Mammary epithelial cell (primary cell): ENCODE measurements around the gene SLC25A21.

Source experiments
- EZH2 ChIP-seq: IDR thresholded peaks from 2 replicates; pipeline ENCODE4 v1.6.1; 2012; ENCODE audit warnings: low read length, inconsistent platforms, borderline replicate concordance
- TF ChIP-seq, protein P1 (sequence below), 2 donors: IDR thresholded peaks in 1 of 2; conservative IDR thresholded peaks in 1 of 2; 2 replicates each; pipeline ENCODE4 v1.5.1; 2011 to 2012; ENCODE audit warnings: inconsistent platforms in 2 of 2, low read length in 2 of 2, mild to moderate bottlenecking in 2 of 2, control low read depth in 1 of 2, low read depth in 1 of 2; ENCODE audit not compliant: insufficient read depth in 1 of 2; ENCODE audit errors: extremely low read depth in 1 of 2

DNA sequence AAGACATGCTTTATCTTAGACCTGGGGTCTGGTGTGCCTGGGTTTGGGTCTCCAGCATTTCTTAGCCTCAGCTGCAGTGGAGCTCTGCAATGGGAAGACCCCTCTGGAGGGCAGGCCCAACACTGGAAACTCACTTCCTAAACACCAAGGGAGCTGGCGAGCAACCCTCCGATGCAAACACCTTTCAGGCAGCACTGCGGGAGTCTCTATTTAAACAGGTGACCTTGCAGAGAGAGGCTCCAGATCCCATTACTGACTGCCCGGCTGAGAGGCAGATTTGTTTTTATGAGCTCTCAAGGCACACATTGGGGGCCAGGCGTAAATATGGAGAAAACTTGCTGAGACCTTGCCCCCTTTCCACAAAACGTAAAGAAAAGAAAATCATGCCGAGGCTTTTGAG, 315.3 kb downstream of the SLC25A21 start:
- TF ChIP-seq, protein P1, sequence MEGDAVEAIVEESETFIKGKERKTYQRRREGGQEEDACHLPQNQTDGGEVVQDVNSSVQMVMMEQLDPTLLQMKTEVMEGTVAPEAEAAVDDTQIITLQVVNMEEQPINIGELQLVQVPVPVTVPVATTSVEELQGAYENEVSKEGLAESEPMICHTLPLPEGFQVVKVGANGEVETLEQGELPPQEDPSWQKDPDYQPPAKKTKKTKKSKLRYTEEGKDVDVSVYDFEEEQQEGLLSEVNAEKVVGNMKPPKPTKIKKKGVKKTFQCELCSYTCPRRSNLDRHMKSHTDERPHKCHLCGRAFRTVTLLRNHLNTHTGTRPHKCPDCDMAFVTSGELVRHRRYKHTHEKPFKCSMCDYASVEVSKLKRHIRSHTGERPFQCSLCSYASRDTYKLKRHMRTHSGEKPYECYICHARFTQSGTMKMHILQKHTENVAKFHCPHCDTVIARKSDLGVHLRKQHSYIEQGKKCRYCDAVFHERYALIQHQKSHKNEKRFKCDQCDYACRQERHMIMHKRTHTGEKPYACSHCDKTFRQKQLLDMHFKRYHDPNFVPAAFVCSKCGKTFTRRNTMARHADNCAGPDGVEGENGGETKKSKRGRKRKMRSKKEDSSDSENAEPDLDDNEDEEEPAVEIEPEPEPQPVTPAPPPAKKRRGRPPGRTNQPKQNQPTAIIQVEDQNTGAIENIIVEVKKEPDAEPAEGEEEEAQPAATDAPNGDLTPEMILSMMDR (conservative IDR thresholded peaks at IDR 0.05 in 1 of 2, IDR thresholded peaks at IDR 0.05 in 1 of 2; ENCODE audit: extremely low read depth in 1 of 2, insufficient read depth in 1 of 2, low read depth in 1 of 2, low read length in 2 of 2) = no peak
- TF ChIP-seq EZH2 = no peak
